Measurements from ENCODE around the gene IL27RA. TPM values are rescaled to one million over a fixed set of nuclear protein-coding genes. Genes with fewer than 3 reads are reported as not detected.

The IL27RA gene
- total RNA-seq, 4 donors from 2014 or later, result 0.37 to 2.1 (median 1.5) TPM

GRCh38 chr19:14055396-14055795 lies 23.8 kb downstream of the IL27RA start:
- in situ Hi-C loops (cut with MboI; ENCODE audit: low pct_ligation_motif_present in 1 of 4, low pct_unique_long_range_greater_than_20kb in 1 of 4, low sequenced_read_pairs in 3 of 4) (loop anchor here (10.0 to 25.0 kb wide), 4 partner anchors 161 to 468 kb away; partner anchors contain the start of gene NANOS3 (in 1 of the 4)), intact Hi-C loops (cut with DNase I; ENCODE audit: low total_unique reads) (loop anchor here (5.0 kb wide), 1 partner anchor 847 kb away; no protein-coding TSS in a partner anchor)
- Histone ChIP-seq H3K27ac (no peak overlapping the region), H3K27me3 (peaks cover 34% of the 10 kb centered on the region), H3K9me3 (no peaks in the 10 kb centered on the region), H3K4me3 (no peak overlapping the region), H3K36me3 (no peaks in the 10 kb centered on the region), H3K4me1 (peaks cover 0 to 16% (median 12%) of the 10 kb centered on the region in 4 donors)
- TF ChIP-seq POLR2A (IDR thresholded peaks at IDR 0.05) (no peak), CTCF (IDR thresholded peaks at IDR 0.05) (no peak), POLR2AphosphoS5 (IDR thresholded peaks at IDR 0.05) (no peak), EP300 (IDR thresholded peaks at IDR 0.05; ENCODE audit: low read depth) (no peak)
- WGBS, 2 donors (ENCODE audit: low coverage in 1 of 2), result 96% methylated on average over 3 of the region's 3 CpGs; no CpG with 5 or more reads in 1 of the 2 donors
- no peak for DNase-seq

GRCh38 chr19:14056069-14056666 lies 24.6 kb downstream of the IL27RA start:
- Histone ChIP-seq H3K27ac (no peak overlapping the region), H3K27me3 (peaks cover 42% of the 10 kb centered on the region), H3K9me3 (no peaks in the 10 kb centered on the region), H3K36me3 (no peaks in the 10 kb centered on the region), H3K4me3 (no peak overlapping the region), H3K4me1 (peaks cover 0 to 16% (median 12%) of the 10 kb centered on the region in 4 donors)
- no peak for DNase-seq
- in situ Hi-C loops (cut with MboI; ENCODE audit: low pct_ligation_motif_present in 1 of 4, low pct_unique_long_range_greater_than_20kb in 1 of 4, low sequenced_read_pairs in 3 of 4), result loop anchor here (10.0 to 25.0 kb wide), 4 partner anchors 161 to 469 kb away; partner anchors contain the start of gene NANOS3 (in 1 of the 4)
- WGBS, 2 donors (ENCODE audit: low coverage in 1 of 2), result 95% methylated on average over 10 of the region's 10 CpGs; no CpG with 5 or more reads in 1 of the 2 donors
- TF ChIP-seq CTCF (IDR thresholded peaks at IDR 0.05) (no peak), POLR2A (IDR thresholded peaks at IDR 0.05) (no peak), EP300 (IDR thresholded peaks at IDR 0.05; ENCODE audit: low read depth) (no peak), POLR2AphosphoS5 (IDR thresholded peaks at IDR 0.05) (no peak)
- intact Hi-C loops (cut with DNase I; ENCODE audit: low total_unique reads), result loop anchor here (5.0 kb wide), 1 partner anchor 846 kb away; no protein-coding TSS in a partner anchor

GRCh38 chr19:14056741-14057356 lies 25.3 kb downstream of the IL27RA start:
- peaks cover 49% of the 10 kb centered on the region for H3K27me3 ChIP-seq
- TF ChIP-seq POLR2AphosphoS5 (IDR thresholded peaks at IDR 0.05) (no peak), CTCF (IDR thresholded peaks at IDR 0.05) (no peak), EP300 (IDR thresholded peaks at IDR 0.05; ENCODE audit: low read depth) (no peak), POLR2A (IDR thresholded peaks at IDR 0.05) (no peak)
- 22 to 37% methylated on average over 3 to 15 of the region's 19 CpGs for WGBS, 2 donors (ENCODE audit: low coverage in 1 of 2)
- intact Hi-C loops (cut with DNase I; ENCODE audit: low total_unique reads) (loop anchor here (5.0 kb wide), 1 partner anchor 845 kb away; no protein-coding TSS in a partner anchor), in situ Hi-C loops (cut with MboI; ENCODE audit: low pct_ligation_motif_present in 1 of 4, low pct_unique_long_range_greater_than_20kb in 1 of 4, low sequenced_read_pairs in 3 of 4) (loop anchor here (10.0 to 25.0 kb wide), 4 partner anchors 162 to 470 kb away; partner anchors contain the start of gene NANOS3 (in 1 of the 4))
- peak overlapping the region in 3 of 4 donors; percentile 17 to 40 (median 32) for H3K4me3 ChIP-seq
- peaks cover 0 to 16% (median 12%) of the 10 kb centered on the region in 4 donors for H3K4me1 ChIP-seq
- H3K9me3 ChIP-seq, result no peaks in the 10 kb centered on the region
- DNase-seq, result no peak
- H3K27ac ChIP-seq, result no peak overlapping the region
- H3K36me3 ChIP-seq, result no peaks in the 10 kb centered on the region
